ENCODE results near the gene TAS2R9.
"Not testable (repeated sequence)": the region's sequence is repeated elsewhere in the genome, so short reads cannot be mapped to it uniquely, and the experiment has no call there.

Gene TAS2R9

GRCh38 chr12:10801741-10802140 is 8.2 kb downstream of the TAS2R9 start:
- DNase-seq (ENCODE audit: low spot score), result no peak
- no peak overlapping the region for H3K4me3 Mint-ChIP-seq
- no peak overlapping the region for H3K27ac Mint-ChIP-seq
- no peaks in the 10 kb centered on the region for H3K9me3 Mint-ChIP-seq
- peaks cover 23% of the 10 kb centered on the region for H3K27me3 Mint-ChIP-seq (ENCODE audit: low read depth)
- H3K36me3 Mint-ChIP-seq (ENCODE audit: low read depth), result no peaks in the 10 kb centered on the region
- H3K4me1 Mint-ChIP-seq (ENCODE audit: low read depth), result no peaks in the 10 kb centered on the region

GRCh38 chr12:10794222-10794621 is 15.7 kb downstream of the TAS2R9 start:
- Mint-ChIP-seq H3K36me3 (ENCODE audit: low read depth) (no peaks in the 10 kb centered on the region), H3K4me3 (no peak overlapping the region), H3K9me3 (no peaks in the 10 kb centered on the region)

GRCh38 chr12:10791769-10792168 is 18.2 kb downstream of the TAS2R9 start:
- not testable (repeated sequence) for DNase-seq (ENCODE audit: low spot score)

More at GRCh38 chr12:10794222-10794621, 15.7 kb downstream of the TAS2R9 start:
- Mint-ChIP-seq H3K27me3 (ENCODE audit: low read depth) (peaks cover 6% of the 10 kb centered on the region), H3K27ac (no peak overlapping the region), H3K4me1 (ENCODE audit: low read depth) (no peaks in the 10 kb centered on the region)
- no peak for DNase-seq (ENCODE audit: low spot score)

DNA sequence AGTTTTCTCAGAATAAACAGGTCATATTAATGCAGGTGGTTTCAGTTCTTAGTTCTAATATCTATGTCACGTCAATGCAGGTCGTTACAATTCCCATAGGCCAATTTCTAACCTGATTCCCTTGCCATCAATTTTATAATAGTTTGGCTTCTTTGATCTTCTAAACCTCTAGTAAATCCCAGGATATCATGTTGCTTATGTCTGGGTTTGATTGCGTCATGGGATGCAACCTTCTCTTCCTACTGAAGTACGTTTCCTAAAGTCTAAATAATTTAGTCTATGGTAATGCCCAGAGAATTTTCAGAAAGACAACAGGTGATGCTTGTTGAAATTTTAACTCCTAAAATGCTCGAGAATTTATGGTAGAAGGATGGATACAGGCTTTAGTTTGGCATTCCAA is 26.7 kb downstream of the TAS2R9 start:
- H3K27ac Mint-ChIP-seq, result no peak overlapping the region
- no peaks in the 10 kb centered on the region for H3K4me1 Mint-ChIP-seq (ENCODE audit: low read depth)
- no peaks in the 10 kb centered on the region for H3K36me3 Mint-ChIP-seq (ENCODE audit: low read depth)
- no peak overlapping the region for H3K4me3 Mint-ChIP-seq
- H3K9me3 Mint-ChIP-seq, result no peaks in the 10 kb centered on the region
- peaks cover 7% of the 10 kb centered on the region for H3K27me3 Mint-ChIP-seq (ENCODE audit: low read depth)
- no peak for DNase-seq (ENCODE audit: low spot score)

More at GRCh38 chr12:10791769-10792168, 18.2 kb downstream of the TAS2R9 start:
- not testable (repeated sequence) for H3K27ac Mint-ChIP-seq; H3K9me3 Mint-ChIP-seq; H3K36me3 Mint-ChIP-seq (ENCODE audit: low read depth); H3K4me1 Mint-ChIP-seq (ENCODE audit: low read depth); H3K27me3 Mint-ChIP-seq (ENCODE audit: low read depth); H3K4me3 Mint-ChIP-seq

DNA sequence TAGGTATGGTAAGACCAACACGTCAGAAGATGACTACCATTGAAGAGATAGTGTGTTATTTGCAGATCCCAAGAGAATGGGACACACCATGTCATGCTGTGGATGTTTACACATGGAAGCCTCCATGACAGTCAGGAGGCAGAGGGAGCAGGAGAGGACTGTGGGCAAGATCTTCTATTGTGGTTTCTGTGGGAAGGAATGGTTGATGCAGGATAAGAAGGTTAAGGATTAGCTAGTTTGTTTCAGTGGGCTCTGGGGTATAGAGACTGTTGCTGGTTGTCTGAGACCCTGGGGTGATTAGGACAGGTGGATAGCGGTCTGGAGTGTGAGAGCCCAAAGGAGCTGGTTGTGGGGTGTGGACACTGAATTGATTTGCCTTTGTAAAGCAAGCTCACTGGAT is 30.9 kb downstream of the TAS2R9 start:
- H3K9me3 Mint-ChIP-seq, result no peaks in the 10 kb centered on the region
- H3K4me1 Mint-ChIP-seq (ENCODE audit: low read depth), result no peaks in the 10 kb centered on the region
- no peaks in the 10 kb centered on the region for H3K36me3 Mint-ChIP-seq (ENCODE audit: low read depth)
- no peak for DNase-seq (ENCODE audit: low spot score)
- no peak overlapping the region for H3K4me3 Mint-ChIP-seq
- H3K27me3 Mint-ChIP-seq (ENCODE audit: low read depth), result peaks cover 8% of the 10 kb centered on the region
- H3K27ac Mint-ChIP-seq, result no peak overlapping the region

GRCh38 chr12:10771132-10771733 is 38.7 kb downstream of the TAS2R9 start:
- no peak overlapping the region for H3K27ac Mint-ChIP-seq

DNA sequence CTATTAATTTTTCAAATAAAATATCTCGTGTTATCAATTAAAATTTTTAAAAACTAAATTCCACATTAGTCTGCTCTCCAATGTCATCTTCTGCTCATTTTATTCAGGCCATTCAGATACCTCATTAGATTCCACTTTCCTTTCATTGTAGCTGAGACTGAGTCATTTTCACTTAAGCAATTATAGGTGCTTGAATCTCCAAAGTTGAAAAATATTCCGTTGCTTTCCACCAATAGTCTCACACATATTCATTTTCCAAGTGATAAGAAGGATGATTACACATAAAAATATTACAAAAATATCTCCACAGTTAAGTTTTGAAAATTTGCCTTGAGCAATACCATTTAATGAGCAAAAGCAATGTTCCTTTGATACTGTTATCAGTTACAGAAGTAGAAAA is 50.3 kb downstream of the TAS2R9 start:
- H3K9me3 Mint-ChIP-seq, result peaks cover 12% of the 10 kb centered on the region

More at GRCh38 chr12:10771132-10771733, 38.7 kb downstream of the TAS2R9 start:
- Mint-ChIP-seq H3K4me1 (ENCODE audit: low read depth) (no peaks in the 10 kb centered on the region), H3K4me3 (no peak overlapping the region), H3K27me3 (ENCODE audit: low read depth) (peaks cover 36% of the 10 kb centered on the region), H3K36me3 (ENCODE audit: low read depth) (no peaks in the 10 kb centered on the region), H3K9me3 (no peaks in the 10 kb centered on the region)
- DNase-seq (ENCODE audit: low spot score), result no peak

More for the DNA sequence above, 50.3 kb downstream of the TAS2R9 start:
- H3K4me1 Mint-ChIP-seq (ENCODE audit: low read depth), result no peaks in the 10 kb centered on the region
- peaks cover 25% of the 10 kb centered on the region for H3K27me3 Mint-ChIP-seq (ENCODE audit: low read depth)
- no peak overlapping the region for H3K27ac Mint-ChIP-seq
- H3K36me3 Mint-ChIP-seq (ENCODE audit: low read depth), result no peaks in the 10 kb centered on the region
- no peak overlapping the region for H3K4me3 Mint-ChIP-seq
- DNase-seq (ENCODE audit: low spot score), result no peak

Measured in T-helper 2 cell treated with Interferon-gamma antibody and Interleukin-4, amounts not matched to agents 5 μg/mL and 100 μg/mL, for 36 hours (primary cell).